Measurements from ENCODE around the gene DCST1. TPM values are rescaled to one million over a fixed set of nuclear protein-coding genes. Genes with fewer than 3 reads are reported as not detected.

Gene DCST1
- total and polyA plus RNA-seq, 2 of the 8 experiments (the other 6 are each of a cell fraction or from before 2014, with no cell fraction given), result not detected

- 0 out of 2 replicates have a peak overlapping the region, but pooled peaks have one; percentile 30 for H3K27ac ChIP-seq (ENCODE audit: low read depth, low read length)
- no peak overlapping the region for H4K91ac ChIP-seq (replicated peaks; ENCODE audit: insufficient read length, low read length)
- H3K9ac ChIP-seq (replicated peaks in 1 of 4; ENCODE audit: extremely low read depth in 1 of 4, low read depth in 3 of 4, low read length in 3 of 4), result no peak overlapping the region
- no peak for FAIRE-seq
- H2BK20ac ChIP-seq (ENCODE audit: low read length), result 0 out of 2 replicates have a peak overlapping the region, but pooled peaks have one; percentile 7
- H2AFZ ChIP-seq (ENCODE audit: low read length), result no peak overlapping the region
- H3K23ac ChIP-seq (ENCODE audit: insufficient read length), result no peak overlapping the region
- H3K14ac ChIP-seq (ENCODE audit: insufficient read length), result no peak overlapping the region
- H3K36me3 ChIP-seq (ENCODE audit: control insufficient read depth in 2 of 4, insufficient read depth in 4 of 4, low read length in 3 of 4), result peaks cover 0 to 9% (median 4%) of the 10 kb centered on the region in 4 experiments; a peak in 5 of 8 replicates
- H2BK120ac ChIP-seq (replicated peaks; ENCODE audit: low read depth, low read length), result no peak overlapping the region
- no peaks in the 10 kb centered on the region for H3K9me3 ChIP-seq (ENCODE audit: insufficient read depth in 2 of 2, low read depth in 1 of 2, low read length in 1 of 2)
- peak overlapping the region; percentile 65; the same call in 1 of the 2 replicates for H2BK15ac ChIP-seq (ENCODE audit: low read length)
- WGBS, 2 experiments (ENCODE audit: extremely low coverage in 1 of 2, insufficient coverage in 1 of 2, insufficient read length in 1 of 2, insufficient replicate concordance in 2 of 2, low coverage in 1 of 2, low lambda C conversion rate in 2 of 2, missing lambda C conversion rate in 1 of 2), result 94% methylated on average over 5 of the region's 5 CpGs; no CpG with 5 or more reads in 1 of the 2 experiments
- H3K4me1 ChIP-seq (replicated peaks in 1 of 4; ENCODE audit: control insufficient read depth in 3 of 4, insufficient read depth in 4 of 4, low read length in 3 of 4), result peaks cover 9 to 58% (median 38%) of the 10 kb centered on the region in 4 experiments
- ChIA-PET POLR2A (ENCODE audit: partially characterized antibody) (interaction anchor here (0.7 to 14.8 kb wide), 5 partner anchors 6 to 399 kb away, joined by 3 to 128 read pairs (median 29); partner anchors contain the start of genes CKS1B, FLAD1, LENEP and SHC1), CTCF (ENCODE audit: partially characterized antibody) (interaction anchor here (1.1 to 18.6 kb wide), 3 partner anchors 12 to 52 kb away, joined by 3 to 354 read pairs (median 258); partner anchors contain the start of genes ADAM15, LENEP and ZBTB7B)
- H2BK5ac ChIP-seq (ENCODE audit: low read depth, low read length), result 0 out of 2 replicates have a peak overlapping the region, but pooled peaks have one; percentile 44
- H3K4me3 ChIP-seq (ENCODE audit: extremely low read depth in 1 of 4, insufficient read depth in 2 of 4, low read depth in 3 of 4, low read length in 4 of 4), result no peak overlapping the region
- H3K79me1 ChIP-seq (ENCODE audit: low read depth, low read length), result peaks cover 20% of the 10 kb centered on the region
- 0 out of 4 replicates have a peak overlapping the region, but pooled peaks of 1 of the 2 experiments have one; percentile 8 for H3K4me2 ChIP-seq (ENCODE audit: insufficient read depth in 1 of 2, low read depth in 2 of 2, low read length in 2 of 2)
- H2AK5ac ChIP-seq (ENCODE audit: low read depth, low read length), result peak overlapping the region; percentile 82; the same call in 1 of the 2 replicates
- H3K27me3 ChIP-seq (replicated peaks in 1 of 4; ENCODE audit: control insufficient read depth in 3 of 4, extremely low read depth in 1 of 4, insufficient read depth in 3 of 4, low read length in 3 of 4), result no peaks in the 10 kb centered on the region
- H4K20me1 ChIP-seq (replicated peaks in 1 of 2; ENCODE audit: control insufficient read depth in 1 of 2, insufficient read depth in 2 of 2, low read length in 2 of 2), result peaks cover 0 to 15% of the 10 kb centered on the region in 2 experiments
- H4K5ac ChIP-seq (ENCODE audit: insufficient read length, low read depth, low read length), result no peak overlapping the region
- H2BK12ac ChIP-seq (ENCODE audit: low read depth, low read length), result peak overlapping the region; percentile 33; the same call in 1 of the 2 replicates
- no peak overlapping the region for H4K8ac ChIP-seq (ENCODE audit: extremely low read depth, insufficient read depth, low read length)
- no peak for DNase-seq (ENCODE audit: low read depth in 1 of 2, low spot score in 2 of 2)
- no peak overlapping the region for H3K4ac ChIP-seq (replicated peaks; ENCODE audit: insufficient read length, low read depth, low read length)
- no peak overlapping the region; the same call in 1 of the 2 replicates for H3K18ac ChIP-seq (ENCODE audit: extremely low read depth, low read length)
- H3K23me2 ChIP-seq (ENCODE audit: low read depth, low read length), result no peaks in the 10 kb centered on the region; the same call in 1 of the 2 replicates
- H3K79me2 ChIP-seq (ENCODE audit: control insufficient read depth in 1 of 2, insufficient read depth in 2 of 2, low read length in 2 of 2), result peaks cover 0 to 50% of the 10 kb centered on the region in 2 experiments; a peak in 3 of 4 replicates
- TF ChIP-seq BACH1 (IDR thresholded peaks at IDR 0.05; ENCODE audit: low read length) (no peak), HDAC2 (IDR thresholded peaks at IDR 0.05; ENCODE audit: borderline replicate concordance in 1 of 2, low read depth in 2 of 2, low read length in 2 of 2) (no peak), KDM1A (IDR thresholded peaks at IDR 0.05; ENCODE audit: borderline replicate concordance, low read length) (no peak), RXRA (IDR thresholded peaks at IDR 0.05; ENCODE audit: insufficient read depth, low read depth, low read length) (no peak), SRF (IDR thresholded peaks at IDR 0.05; ENCODE audit: low read depth, low read length) (no peak), POU5F1 (IDR thresholded peaks at IDR 0.05; ENCODE audit: low read depth, low read length) (no peak), CHD2 (IDR thresholded peaks at IDR 0.05; ENCODE audit: low read length) (no peak), POLR2AphosphoS5 (IDR thresholded peaks at IDR 0.05; ENCODE audit: low read depth, low read length) (no peak), E2F6 (IDR thresholded peaks at IDR 0.05) (no peak)
- H3K56ac ChIP-seq (replicated peaks; ENCODE audit: insufficient read length, low read depth, low read length), result no peak overlapping the region
Observed at GRCh38 chr1:155009742-155010141, 23.9 kb upstream of the DCST1 start.
